HUES48 (cell line): ENCODE results near the gene SHOC2.

Experiments used
- H3K27ac ChIP-seq: one replicate; pipeline ENCODE4 v1.7.0; 2013; ENCODE audit warnings: low read depth, low read length, inconsistent platforms
- H3K27me3 ChIP-seq: 2 replicates; pipeline ENCODE4 v1.6.1; 2013; ENCODE audit warnings: mild to moderate bottlenecking, low read length; ENCODE audit not compliant: control insufficient read depth, insufficient read depth
- H3K36me3 ChIP-seq: 2 replicates; pipeline ENCODE4 v1.6.1; 2013; ENCODE audit warnings: low read length; ENCODE audit not compliant: control insufficient read depth, insufficient read depth
- H3K4me1 ChIP-seq: 2 replicates; pipeline ENCODE4 v1.6.1; 2013; ENCODE audit warnings: mild to moderate bottlenecking, low read length; ENCODE audit not compliant: control insufficient read depth, insufficient read depth
- H3K4me3 ChIP-seq: 2 replicates; pipeline ENCODE4 v1.5.1; 2013; ENCODE audit warnings: mild to moderate bottlenecking, low read depth, low read length
- H3K9ac ChIP-seq: 2 replicates; pipeline ENCODE4 v1.6.1; 2013; ENCODE audit warnings: mild to moderate bottlenecking, low read depth, low read length, moderate library complexity
- H3K9me3 ChIP-seq: 2 replicates; pipeline ENCODE4 v1.6.1; 2013; ENCODE audit warnings: low read length; ENCODE audit not compliant: control insufficient read depth, insufficient read depth

The SHOC2 gene

GRCh38 chr10:111023060-111023459, 103.7 kb downstream of the SHOC2 start:
- Histone ChIP-seq H3K27ac (no peak overlapping the region), H3K9ac (no peak overlapping the region), H3K27me3 (no peaks in the 10 kb centered on the region), H3K4me1 (no peaks in the 10 kb centered on the region), H3K9me3 (peaks cover 17% of the 10 kb centered on the region), H3K36me3 (no peaks in the 10 kb centered on the region), H3K4me3 (no peak overlapping the region)

- Histone ChIP-seq H3K27ac (no peak overlapping the region), H3K4me1 (no peaks in the 10 kb centered on the region), H3K36me3 (no peaks in the 10 kb centered on the region), H3K9me3 (peaks cover 5% of the 10 kb centered on the region; the same call in 1 of the 2 replicates), H3K27me3 (no peaks in the 10 kb centered on the region), H3K9ac (no peak overlapping the region), H3K4me3 (no peak overlapping the region)
These were observed 110.8 kb downstream of the SHOC2 start for GRCh38 chr10:111030042-111030750.

GRCh38 chr10:111034598-111035310, 115.3 kb downstream of the SHOC2 start:
- Histone ChIP-seq H3K27ac (no peak overlapping the region), H3K36me3 (no peaks in the 10 kb centered on the region), H3K9me3 (peaks cover 12% of the 10 kb centered on the region), H3K4me3 (no peak overlapping the region), H3K9ac (no peak overlapping the region), H3K4me1 (no peaks in the 10 kb centered on the region), H3K27me3 (no peaks in the 10 kb centered on the region)

- no peak overlapping the region for H3K27ac ChIP-seq
- no peaks in the 10 kb centered on the region for H3K27me3 ChIP-seq
- H3K4me1 ChIP-seq, result no peaks in the 10 kb centered on the region
- no peak overlapping the region for H3K4me3 ChIP-seq
- H3K9me3 ChIP-seq, result peaks cover 16% of the 10 kb centered on the region
- no peak overlapping the region for H3K9ac ChIP-seq
- H3K36me3 ChIP-seq, result no peaks in the 10 kb centered on the region
These were observed 116.1 kb downstream of the SHOC2 start for GRCh38 chr10:111035542-111035941.

- no peaks in the 10 kb centered on the region for H3K36me3 ChIP-seq
- H3K9me3 ChIP-seq, result peaks cover 26% of the 10 kb centered on the region
- no peak overlapping the region for H3K4me3 ChIP-seq
- no peak overlapping the region for H3K27ac ChIP-seq
- H3K27me3 ChIP-seq, result no peaks in the 10 kb centered on the region
- no peak overlapping the region for H3K9ac ChIP-seq
- no peaks in the 10 kb centered on the region for H3K4me1 ChIP-seq
These were observed 118.5 kb downstream of the SHOC2 start for GRCh38 chr10:111037858-111038257.

GRCh38 chr10:111039522-111039921, 120.1 kb downstream of the SHOC2 start:
- Histone ChIP-seq H3K27ac (no peak overlapping the region), H3K4me1 (no peaks in the 10 kb centered on the region), H3K9ac (no peak overlapping the region), H3K36me3 (no peaks in the 10 kb centered on the region), H3K27me3 (no peaks in the 10 kb centered on the region), H3K4me3 (no peak overlapping the region), H3K9me3 (peaks cover 26% of the 10 kb centered on the region)

GRCh38 chr10:111057006-111057405, 137.6 kb downstream of the SHOC2 start:
- Histone ChIP-seq H3K27ac (no peak overlapping the region), H3K4me1 (no peaks in the 10 kb centered on the region), H3K36me3 (no peaks in the 10 kb centered on the region), H3K9me3 (peaks cover 23% of the 10 kb centered on the region), H3K4me3 (no peak overlapping the region), H3K9ac (no peak overlapping the region), H3K27me3 (no peaks in the 10 kb centered on the region)
